ENCODE results near the gene SEC24D. TPM values are rescaled to one million over a fixed set of nuclear protein-coding genes. Genes with fewer than 3 reads are reported as not detected.

The SEC24D gene
- total and polyA plus RNA-seq, 3 experiments from 2014 or later: 22.7 to 24.3 (median 23.8) TPM

DNA sequence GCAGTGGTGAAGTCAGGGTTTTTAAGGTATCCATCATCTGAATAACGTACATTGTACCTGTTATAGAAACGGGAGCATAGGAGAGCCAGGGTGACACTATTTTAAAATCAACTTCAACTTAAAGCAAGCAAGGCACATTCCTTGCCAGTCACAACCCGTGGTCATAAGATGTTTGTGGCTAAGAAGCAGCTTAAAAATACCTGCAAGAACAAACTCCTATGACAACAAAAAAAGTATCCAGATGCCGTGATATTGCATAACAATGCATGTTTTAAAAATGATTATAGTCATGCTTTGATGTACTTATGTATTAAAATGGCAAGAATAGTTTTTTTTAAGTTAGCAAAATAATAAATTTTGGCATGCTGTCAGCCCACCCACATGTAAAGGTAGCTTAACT is 36.3 kb upstream of the SEC24D start:
- no peaks in the 10 kb centered on the region for H3K9me3 Mint-ChIP-seq
- peaks cover 2 to 13% of the 10 kb centered on the region in 2 donors for H3K27me3 Mint-ChIP-seq
- Histone ChIP-seq H3K36me3 (ENCODE audit: insufficient read depth, low read length) (no peaks in the 10 kb centered on the region), H3K4me1 (ENCODE audit: insufficient read depth, low read length) (no peaks in the 10 kb centered on the region), H3K27me3 (ENCODE audit: insufficient read depth, low read length, poor library complexity, severe bottlenecking) (no peaks in the 10 kb centered on the region), H3K9me3 (ENCODE audit: low read length) (no peaks in the 10 kb centered on the region), H3K4me3 (ENCODE audit: low read length) (no peak overlapping the region), H3K27ac (ENCODE audit: low read depth, low read length) (no peak overlapping the region)
- ChIA-PET POLR2A (no interaction called here), CTCF (interaction anchor here (1.1 kb wide), 1 partner anchor 100 kb away, joined by 3 read pairs; no protein-coding TSS in a partner anchor)
- H3K4me1 Mint-ChIP-seq: no peaks in the 10 kb centered on the region
- H3K27ac Mint-ChIP-seq: no peak overlapping the region
- no peak for DNase-seq
- peaks cover 0 to 7% (median 2%) of the 10 kb centered on the region in 3 donors for H3K36me3 Mint-ChIP-seq
- H3K4me3 Mint-ChIP-seq: no peak overlapping the region

DNA sequence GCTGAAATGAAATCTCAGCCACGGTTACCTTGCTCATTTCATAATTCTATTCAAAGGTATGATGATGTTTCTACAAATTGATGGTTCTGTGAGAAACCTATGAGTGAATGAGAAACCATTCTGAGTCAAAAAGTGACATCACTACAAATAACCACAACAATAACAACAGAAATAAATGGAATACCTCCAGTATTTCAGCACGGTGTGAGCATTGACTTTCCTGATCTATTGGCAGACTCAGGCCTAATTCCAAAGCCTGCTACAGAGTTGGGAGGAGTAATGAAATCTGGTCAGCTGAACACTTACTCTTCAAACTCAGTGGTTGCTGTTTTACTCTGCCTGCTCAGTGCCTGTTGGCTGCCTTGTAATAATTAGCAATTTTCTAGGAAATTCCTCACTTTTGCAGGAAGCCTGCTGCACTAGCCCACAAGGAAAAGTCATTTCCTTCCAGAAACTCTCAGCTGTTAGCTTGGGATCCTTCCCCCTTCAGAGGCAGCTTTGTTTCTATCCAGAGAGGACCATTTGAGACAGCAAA is 33.9 kb upstream of the SEC24D start:
- Histone ChIP-seq H3K27ac (ENCODE audit: low read depth, low read length) (no peak overlapping the region), H3K9me3 (ENCODE audit: low read length) (no peaks in the 10 kb centered on the region), H3K4me3 (ENCODE audit: low read length) (no peak overlapping the region), H3K36me3 (ENCODE audit: insufficient read depth, low read length) (no peaks in the 10 kb centered on the region), H3K4me1 (ENCODE audit: insufficient read depth, low read length) (no peaks in the 10 kb centered on the region), H3K27me3 (ENCODE audit: insufficient read depth, low read length, poor library complexity, severe bottlenecking) (no peaks in the 10 kb centered on the region)
- Mint-ChIP-seq H3K4me3 (no peak overlapping the region), H3K27me3 (peaks cover 0 to 9% of the 10 kb centered on the region in 2 donors), H3K4me1 (no peaks in the 10 kb centered on the region), H3K9me3 (no peaks in the 10 kb centered on the region), H3K36me3 (peaks cover 0 to 3% (median 0%) of the 10 kb centered on the region in 3 donors), H3K27ac (no peak overlapping the region)
- ChIA-PET POLR2A (no interaction called here), CTCF (no interaction called here)
- no peak for DNase-seq

DNA sequence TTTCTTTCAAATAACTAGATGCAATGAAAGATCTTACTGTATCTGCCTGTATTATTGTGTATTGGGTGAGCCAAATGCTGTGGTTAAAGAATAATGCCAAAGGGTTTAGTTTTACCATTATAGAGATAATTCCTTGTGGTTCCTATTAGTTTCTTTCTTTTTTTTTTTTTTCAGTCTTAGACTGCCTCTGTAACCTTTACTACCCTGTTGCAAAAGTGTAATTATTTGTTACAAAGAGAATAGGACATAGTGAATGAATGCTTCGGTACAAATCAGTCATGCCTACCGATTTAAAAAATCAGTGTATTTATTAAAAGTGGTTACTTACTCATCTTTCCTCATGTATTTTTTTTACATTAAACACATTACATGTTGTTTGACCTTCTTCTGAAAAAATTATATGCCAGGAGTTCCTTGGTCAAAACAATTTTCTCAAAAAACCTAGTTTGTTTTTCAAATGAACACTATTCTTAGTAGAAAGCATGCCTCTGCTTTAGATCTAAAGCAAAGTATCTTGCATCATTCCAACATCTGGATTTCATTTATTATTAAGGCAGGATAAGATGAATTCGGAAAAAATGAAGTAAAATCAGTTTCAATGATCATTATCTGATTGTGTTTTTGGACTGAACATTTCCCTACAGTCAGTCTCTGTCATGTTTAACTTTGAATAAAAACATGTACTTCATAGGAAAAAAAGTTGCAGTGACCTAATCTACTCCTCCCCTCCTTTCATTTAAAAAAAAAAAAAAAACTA is 31.6 kb upstream of the SEC24D start:
- no peaks in the 10 kb centered on the region for H3K27me3 ChIP-seq (ENCODE audit: insufficient read depth, low read length, poor library complexity, severe bottlenecking)
- H3K36me3 ChIP-seq (ENCODE audit: insufficient read depth, low read length): no peaks in the 10 kb centered on the region
- no peaks in the 10 kb centered on the region for H3K4me1 ChIP-seq (ENCODE audit: insufficient read depth, low read length)
- no peak overlapping the region for H3K27ac ChIP-seq (ENCODE audit: low read depth, low read length)
- H3K4me3 ChIP-seq (ENCODE audit: low read length): no peak overlapping the region
- H3K9me3 ChIP-seq (ENCODE audit: low read length): no peaks in the 10 kb centered on the region
- Mint-ChIP-seq H3K4me3 (no peak overlapping the region), H3K27ac (no peak overlapping the region), H3K9me3 (no peaks in the 10 kb centered on the region), H3K27me3 (no peaks in the 10 kb centered on the region), H3K4me1 (no peaks in the 10 kb centered on the region), H3K36me3 (peaks cover 0 to 3% (median 0%) of the 10 kb centered on the region in 3 donors)
- POLR2A ChIA-PET: no interaction called here
- DNase-seq: no peak
- CTCF ChIA-PET: no interaction called here

DNA sequence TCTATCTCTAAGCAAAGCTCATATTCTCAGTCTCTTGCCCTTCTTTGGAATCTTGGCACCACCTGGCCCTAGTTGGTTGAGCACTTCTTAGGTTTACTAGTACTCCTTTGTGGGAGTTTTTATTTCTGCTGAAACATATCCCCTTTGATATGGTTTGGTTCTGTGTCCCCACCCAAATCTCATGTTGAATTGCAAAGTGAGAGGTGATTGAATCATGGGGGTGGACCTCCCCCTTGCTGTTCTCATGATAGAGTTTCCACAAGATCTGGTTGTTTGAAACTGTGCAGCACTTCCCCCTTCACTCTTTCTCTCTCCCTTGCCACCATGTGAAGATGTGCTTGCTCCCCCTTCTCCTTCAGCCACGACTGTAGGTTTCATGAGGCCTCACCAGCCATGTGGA is 30.5 kb upstream of the SEC24D start:
- no peak overlapping the region for H3K4me3 ChIP-seq (ENCODE audit: low read length)
- no peaks in the 10 kb centered on the region for H3K27me3 Mint-ChIP-seq
- H3K9me3 Mint-ChIP-seq: no peaks in the 10 kb centered on the region
- DNase-seq: no peak
- no peak overlapping the region for H3K27ac Mint-ChIP-seq
- no peaks in the 10 kb centered on the region for H3K27me3 ChIP-seq (ENCODE audit: insufficient read depth, low read length, poor library complexity, severe bottlenecking)
- no peaks in the 10 kb centered on the region for H3K4me1 Mint-ChIP-seq
- ChIA-PET CTCF (no interaction called here), POLR2A (no interaction called here)
- no peaks in the 10 kb centered on the region for H3K4me1 ChIP-seq (ENCODE audit: insufficient read depth, low read length)
- H3K27ac ChIP-seq (ENCODE audit: low read depth, low read length): no peak overlapping the region
- no peaks in the 10 kb centered on the region for H3K36me3 ChIP-seq (ENCODE audit: insufficient read depth, low read length)
- no peak overlapping the region for H3K4me3 Mint-ChIP-seq
- H3K36me3 Mint-ChIP-seq: peaks cover 0 to 3% (median 2%) of the 10 kb centered on the region in 3 donors
- H3K9me3 ChIP-seq (ENCODE audit: low read length): no peaks in the 10 kb centered on the region

GRCh38 chr4:118865091-118865708 is 29.3 kb upstream of the SEC24D start:
- peaks cover 0 to 2% (median 0%) of the 10 kb centered on the region in 3 donors for H3K36me3 Mint-ChIP-seq
- no peak overlapping the region for H3K27ac Mint-ChIP-seq
- no peaks in the 10 kb centered on the region for H3K9me3 Mint-ChIP-seq
- H3K4me3 ChIP-seq (ENCODE audit: low read length): no peak overlapping the region
- H3K27me3 ChIP-seq (ENCODE audit: insufficient read depth, low read length, poor library complexity, severe bottlenecking): no peaks in the 10 kb centered on the region
- POLR2A ChIA-PET: interaction anchor here (0.5 kb wide), 1 partner anchor 178 kb away, joined by 6 read pairs; no protein-coding TSS in a partner anchor
- H3K4me3 Mint-ChIP-seq: no peak overlapping the region
- H3K36me3 ChIP-seq (ENCODE audit: insufficient read depth, low read length): no peaks in the 10 kb centered on the region
- DNase-seq: peak in 2 of 5 donors; percentile 11 to 14
- H3K27me3 Mint-ChIP-seq: peaks cover 0 to 1% of the 10 kb centered on the region in 2 donors
- H3K4me1 ChIP-seq (ENCODE audit: insufficient read depth, low read length): no peaks in the 10 kb centered on the region
- CTCF ChIA-PET: interaction anchor here (0.7 to 1.9 kb wide), 8 partner anchors 11 to 105 kb away, joined by 3 to 8 read pairs (median 4); partner anchors contain the start of gene SEC24D
- no peak overlapping the region for H3K27ac ChIP-seq (ENCODE audit: low read depth, low read length)
- H3K4me1 Mint-ChIP-seq: no peaks in the 10 kb centered on the region
- H3K9me3 ChIP-seq (ENCODE audit: low read length): no peaks in the 10 kb centered on the region

DNA sequence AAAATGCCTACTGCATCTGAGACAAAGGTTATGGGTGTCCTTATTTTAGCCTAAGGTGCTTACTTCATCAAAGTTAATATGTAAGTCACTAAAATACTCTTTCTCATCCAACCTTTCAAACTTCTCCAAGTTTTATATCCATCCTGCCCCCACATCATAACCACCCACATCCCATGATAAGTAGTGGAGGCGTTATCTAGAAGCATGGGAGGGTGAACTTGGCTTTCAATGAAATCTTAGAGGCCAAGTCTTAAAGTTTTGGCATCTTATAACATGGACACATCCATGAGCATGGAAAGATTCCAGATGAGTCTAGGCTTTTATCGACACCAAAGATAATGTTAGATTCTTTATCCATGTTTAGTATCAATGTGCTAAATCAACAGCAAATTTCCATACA is 22.9 kb upstream of the SEC24D start:
- CTCF ChIA-PET: interaction anchor here (1.5 kb wide), 1 partner anchor 21 kb away, joined by 4 read pairs; no protein-coding TSS in a partner anchor
- H3K27me3 Mint-ChIP-seq: peaks cover 0 to 1% of the 10 kb centered on the region in 2 donors
- POLR2A ChIA-PET: no interaction called here

DNA sequence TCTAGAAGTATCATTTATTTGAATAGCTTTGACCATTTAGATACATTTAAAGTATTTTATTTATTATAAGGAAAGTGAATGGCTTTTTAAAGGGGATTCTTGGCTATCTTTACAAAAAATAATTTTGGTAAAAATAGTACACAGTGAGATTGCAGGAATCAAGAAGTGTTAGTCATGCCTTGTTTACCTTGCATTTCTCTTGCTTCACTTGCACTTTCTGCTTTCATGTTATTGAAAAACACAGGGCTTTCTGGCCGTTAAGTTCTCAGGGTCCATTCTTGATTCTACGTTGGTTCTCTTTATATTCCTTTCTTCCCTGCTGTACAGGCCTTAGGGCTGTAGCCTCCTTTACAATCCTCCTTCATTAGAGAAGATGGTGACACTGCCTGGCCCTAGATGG is 21.8 kb upstream of the SEC24D start:
- H3K27me3 Mint-ChIP-seq: peaks cover 0 to 1% of the 10 kb centered on the region in 2 donors
- H3K36me3 Mint-ChIP-seq: peaks cover 0 to 6% (median 0%) of the 10 kb centered on the region in 3 donors
- no peaks in the 10 kb centered on the region for H3K4me1 ChIP-seq (ENCODE audit: insufficient read depth, low read length)
- CTCF ChIA-PET: no interaction called here
- H3K9me3 ChIP-seq (ENCODE audit: low read length): no peaks in the 10 kb centered on the region
- no peaks in the 10 kb centered on the region for H3K9me3 Mint-ChIP-seq
- no peak for DNase-seq
- H3K27ac ChIP-seq (ENCODE audit: low read depth, low read length): no peak overlapping the region
- H3K4me3 Mint-ChIP-seq: no peak overlapping the region
- peaks cover 4 to 9% (median 5%) of the 10 kb centered on the region in 3 donors for H3K4me1 Mint-ChIP-seq
- H3K27ac Mint-ChIP-seq: peak overlapping the region in 1 of 8 donors; percentile 24
- no peaks in the 10 kb centered on the region for H3K36me3 ChIP-seq (ENCODE audit: insufficient read depth, low read length)
- no peaks in the 10 kb centered on the region for H3K27me3 ChIP-seq (ENCODE audit: insufficient read depth, low read length, poor library complexity, severe bottlenecking)
- no peak overlapping the region for H3K4me3 ChIP-seq (ENCODE audit: low read length)
- POLR2A ChIA-PET: no interaction called here

More for the DNA sequence above, 22.9 kb upstream of the SEC24D start:
- H3K4me1 ChIP-seq (ENCODE audit: insufficient read depth, low read length): no peaks in the 10 kb centered on the region
- H3K36me3 ChIP-seq (ENCODE audit: insufficient read depth, low read length): no peaks in the 10 kb centered on the region
- no peaks in the 10 kb centered on the region for H3K9me3 ChIP-seq (ENCODE audit: low read length)
- no peak overlapping the region for H3K4me3 ChIP-seq (ENCODE audit: low read length)
- no peak overlapping the region for H3K27ac Mint-ChIP-seq
- no peak for DNase-seq
- H3K9me3 Mint-ChIP-seq: no peaks in the 10 kb centered on the region
- no peaks in the 10 kb centered on the region for H3K27me3 ChIP-seq (ENCODE audit: insufficient read depth, low read length, poor library complexity, severe bottlenecking)
- H3K4me1 Mint-ChIP-seq: peaks cover 2 to 4% (median 4%) of the 10 kb centered on the region in 3 donors
- peaks cover 0 to 2% (median 0%) of the 10 kb centered on the region in 3 donors for H3K36me3 Mint-ChIP-seq
- no peak overlapping the region for H3K27ac ChIP-seq (ENCODE audit: low read depth, low read length)
- H3K4me3 Mint-ChIP-seq: no peak overlapping the region

Data from CD8-positive, alpha-beta memory T cell (primary cell).